Calu3 (cell line): Measurements from ENCODE around the gene LAMA1. TPM values are rescaled to one million over a fixed set of nuclear protein-coding genes. Genes with fewer than 3 reads are reported as not detected.

Source experiments
- BruUV-seq: library from RNA; stranded (reverse); fragments of 400-500 nt; replicated peaks from 2 replicates; lab custom pipeline; 2021; lab: Mats Ljungman, UMichigan
- CTCF ChIA-PET: fragments of 300-600 bp; sonication (Branson Sonifier 250); formaldehyde crosslinking; loops from one replicate; lab custom pipeline; 2022; ENCODE audit warnings: antibody characterized with exemption; lab: Charles Lee
- DNase-seq: peaks from one replicate; pipeline ENCODE4 v3.0.0; 2022
- H3K27ac Mint-ChIP-seq: one replicate; pipeline ENCODE4 v1.8.0; 2022; ENCODE audit warnings: mixed read lengths; ENCODE audit not compliant: unreplicated experiment
- H3K27me3 Mint-ChIP-seq: one replicate; pipeline ENCODE4 v1.8.0; 2022; ENCODE audit warnings: mixed read lengths; ENCODE audit not compliant: unreplicated experiment
- H3K36me3 Mint-ChIP-seq: one replicate; pipeline ENCODE4 v1.8.0; 2022; ENCODE audit warnings: mild to moderate bottlenecking, moderate library complexity, mixed read lengths; ENCODE audit not compliant: insufficient read depth, unreplicated experiment
- H3K4me1 Mint-ChIP-seq: one replicate; pipeline ENCODE4 v1.8.0; 2022; ENCODE audit warnings: mild to moderate bottlenecking, low read depth, mixed read lengths; ENCODE audit not compliant: unreplicated experiment
- H3K4me3 Mint-ChIP-seq: one replicate; pipeline ENCODE4 v1.8.0; 2022; ENCODE audit warnings: mild to moderate bottlenecking, low read depth, moderate library complexity, mixed read lengths; ENCODE audit not compliant: unreplicated experiment
- H3K9me3 Mint-ChIP-seq: one replicate; pipeline ENCODE4 v1.8.0; 2022; ENCODE audit warnings: low read depth, mixed read lengths; ENCODE audit not compliant: unreplicated experiment
- intact Hi-C: fragments of 100-400 bp; cut with micrococcal nuclease; formaldehyde crosslinking; loops from one replicate; pipeline ENCODE4 v1.10.0; 2022; ENCODE audit not compliant: unreplicated experiment
- total RNA-seq: library from RNA; stranded (reverse); gene quantifications from 2 replicates; pipeline ENCODE4 v1.2.3, GENCODE V29; 2022
- TF ChIP-seq, protein P1 (sequence below): fragments of 200-600 bp; IDR thresholded peaks from one replicate; pipeline ENCODE4 v1.8.0; 2022; ENCODE audit warnings: antibody characterized with exemption; ENCODE audit not compliant: unreplicated experiment

LAMA1 gene
- total RNA-seq, 1 experiment from 2014 or later: not detected

DNA sequence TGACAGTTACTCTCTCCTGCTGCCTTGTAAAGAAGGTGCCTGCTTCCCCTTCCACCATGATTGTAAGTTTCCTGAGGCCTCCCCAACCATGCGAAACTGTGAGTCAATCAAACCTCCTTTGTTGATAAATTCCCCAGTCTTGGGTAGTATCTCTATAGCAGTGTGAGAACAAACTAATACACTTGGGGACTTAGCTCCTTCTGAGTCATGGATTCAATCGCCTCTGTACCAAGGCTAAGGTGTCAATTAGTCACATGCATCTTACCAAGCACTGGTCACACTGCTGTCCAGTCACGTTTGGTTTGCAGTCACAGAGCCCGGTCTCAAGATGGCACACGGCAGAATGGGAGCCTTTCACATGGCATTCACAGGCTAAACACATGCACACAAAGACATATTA lies 100.6 kb downstream of the LAMA1 start:
- no peak for DNase-seq
- Mint-ChIP-seq H3K4me3 (no peak overlapping the region), H3K27me3 (no peaks in the 10 kb centered on the region), H3K4me1 (no peaks in the 10 kb centered on the region), H3K27ac (no peak overlapping the region), H3K9me3 (no peaks in the 10 kb centered on the region), H3K36me3 (no peaks in the 10 kb centered on the region)
- CTCF ChIA-PET: interaction anchor here (0.5 kb wide), 1 partner anchor 614 kb away, joined by 4 read pairs; no protein-coding TSS in a partner anchor
- TF ChIP-seq, protein P1, sequence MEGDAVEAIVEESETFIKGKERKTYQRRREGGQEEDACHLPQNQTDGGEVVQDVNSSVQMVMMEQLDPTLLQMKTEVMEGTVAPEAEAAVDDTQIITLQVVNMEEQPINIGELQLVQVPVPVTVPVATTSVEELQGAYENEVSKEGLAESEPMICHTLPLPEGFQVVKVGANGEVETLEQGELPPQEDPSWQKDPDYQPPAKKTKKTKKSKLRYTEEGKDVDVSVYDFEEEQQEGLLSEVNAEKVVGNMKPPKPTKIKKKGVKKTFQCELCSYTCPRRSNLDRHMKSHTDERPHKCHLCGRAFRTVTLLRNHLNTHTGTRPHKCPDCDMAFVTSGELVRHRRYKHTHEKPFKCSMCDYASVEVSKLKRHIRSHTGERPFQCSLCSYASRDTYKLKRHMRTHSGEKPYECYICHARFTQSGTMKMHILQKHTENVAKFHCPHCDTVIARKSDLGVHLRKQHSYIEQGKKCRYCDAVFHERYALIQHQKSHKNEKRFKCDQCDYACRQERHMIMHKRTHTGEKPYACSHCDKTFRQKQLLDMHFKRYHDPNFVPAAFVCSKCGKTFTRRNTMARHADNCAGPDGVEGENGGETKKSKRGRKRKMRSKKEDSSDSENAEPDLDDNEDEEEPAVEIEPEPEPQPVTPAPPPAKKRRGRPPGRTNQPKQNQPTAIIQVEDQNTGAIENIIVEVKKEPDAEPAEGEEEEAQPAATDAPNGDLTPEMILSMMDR: no peak
- intact Hi-C loops: no loop called here
- no TSS peak for BruUV-seq

DNA sequence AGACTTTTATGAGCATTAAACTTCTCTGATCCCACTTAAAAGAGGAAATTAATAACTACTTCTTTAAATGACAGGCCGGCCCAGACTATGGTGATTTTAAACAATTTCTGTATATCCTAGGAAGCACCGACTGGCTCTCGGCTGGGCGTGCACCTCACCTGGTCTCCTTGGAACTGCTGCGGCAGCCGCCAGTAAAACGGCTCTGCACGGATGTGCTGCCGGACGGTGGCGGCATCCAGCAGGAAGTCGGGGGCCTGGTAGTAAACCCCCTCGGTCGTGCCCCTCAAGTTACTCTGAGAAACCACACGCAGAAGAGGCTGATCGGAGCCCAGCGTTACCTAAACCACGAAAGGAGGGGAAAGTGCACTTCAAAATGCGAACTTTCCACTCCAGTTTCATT lies 106.5 kb downstream of the LAMA1 start:
- no peak for DNase-seq
- Mint-ChIP-seq H3K27me3 (peaks cover 16% of the 10 kb centered on the region), H3K9me3 (no peaks in the 10 kb centered on the region), H3K4me1 (no peaks in the 10 kb centered on the region), H3K27ac (no peak overlapping the region), H3K4me3 (no peak overlapping the region), H3K36me3 (no peaks in the 10 kb centered on the region)
- TF ChIP-seq, protein P1: no peak
- intact Hi-C loops: no loop called here
- no TSS peak for BruUV-seq
- CTCF ChIA-PET: no interaction called here

DNA sequence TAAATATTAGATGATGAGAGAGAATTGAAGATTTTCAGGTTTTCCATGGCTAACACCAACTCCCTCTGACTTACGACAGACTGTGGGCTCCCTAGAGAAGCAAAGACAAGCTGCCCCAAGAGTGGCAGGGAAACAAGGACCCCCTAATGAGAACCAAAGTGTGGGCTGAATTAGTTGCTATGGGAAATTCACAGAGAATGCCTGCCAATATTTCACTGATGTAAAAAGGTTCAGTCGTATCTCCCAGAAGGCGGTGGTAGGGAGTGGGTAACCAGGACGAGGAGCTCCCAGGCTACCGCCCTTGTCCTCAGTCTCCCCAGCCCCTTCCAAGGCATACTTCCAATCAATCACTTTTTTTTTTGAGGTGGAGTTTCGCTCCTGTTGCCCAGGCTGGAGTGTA lies 113.6 kb downstream of the LAMA1 start:
- no TSS peak for BruUV-seq
- Mint-ChIP-seq H3K9me3 (no peaks in the 10 kb centered on the region), H3K4me3 (no peak overlapping the region), H3K36me3 (no peaks in the 10 kb centered on the region), H3K27ac (no peak overlapping the region), H3K27me3 (peaks cover 43% of the 10 kb centered on the region), H3K4me1 (peaks cover 9% of the 10 kb centered on the region)
- TF ChIP-seq, protein P1: no peak
- CTCF ChIA-PET: interaction anchor here (1.0 to 1.5 kb wide), 2 partner anchors 9 to 18 kb away, joined by 3 to 4 read pairs; no protein-coding TSS in a partner anchor
- intact Hi-C loops: no loop called here
- DNase-seq: no peak

DNA sequence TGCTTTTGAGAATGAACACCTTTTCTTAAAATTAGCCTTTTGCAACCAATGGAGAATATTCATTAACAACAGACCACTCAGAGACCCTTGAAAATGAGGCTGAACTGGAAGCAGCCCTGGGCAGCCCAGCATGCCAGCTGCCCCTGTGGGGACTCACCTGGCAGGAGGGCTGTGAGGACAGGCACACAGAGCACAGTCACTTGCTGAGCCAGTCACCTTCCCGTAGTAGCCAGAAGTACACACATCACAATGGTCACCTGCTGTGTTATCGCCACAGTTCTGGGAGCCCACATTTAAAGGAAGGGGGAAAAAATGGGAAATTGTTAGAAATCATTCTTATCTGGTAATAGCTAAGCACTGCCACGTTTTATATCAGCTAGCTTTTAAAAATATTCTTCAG lies 115.5 kb downstream of the LAMA1 start:
- no TSS peak for BruUV-seq
- DNase-seq: no peak
- Mint-ChIP-seq H3K9me3 (no peaks in the 10 kb centered on the region), H3K4me1 (peaks cover 9% of the 10 kb centered on the region), H3K27ac (no peak overlapping the region), H3K27me3 (peaks cover 57% of the 10 kb centered on the region), H3K36me3 (no peaks in the 10 kb centered on the region), H3K4me3 (no peak overlapping the region)
- CTCF ChIA-PET: no interaction called here
- intact Hi-C loops: no loop called here
- TF ChIP-seq, protein P1: no peak
